ENCODE measurements around the gene NADSYN1. TPM values are rescaled to one million over a fixed set of nuclear protein-coding genes. Genes with fewer than 3 reads are reported as not detected.

NADSYN1 gene
- total RNA-seq, 2 experiments from 2014 or later, result 70.9 to 122 TPM

DNA sequence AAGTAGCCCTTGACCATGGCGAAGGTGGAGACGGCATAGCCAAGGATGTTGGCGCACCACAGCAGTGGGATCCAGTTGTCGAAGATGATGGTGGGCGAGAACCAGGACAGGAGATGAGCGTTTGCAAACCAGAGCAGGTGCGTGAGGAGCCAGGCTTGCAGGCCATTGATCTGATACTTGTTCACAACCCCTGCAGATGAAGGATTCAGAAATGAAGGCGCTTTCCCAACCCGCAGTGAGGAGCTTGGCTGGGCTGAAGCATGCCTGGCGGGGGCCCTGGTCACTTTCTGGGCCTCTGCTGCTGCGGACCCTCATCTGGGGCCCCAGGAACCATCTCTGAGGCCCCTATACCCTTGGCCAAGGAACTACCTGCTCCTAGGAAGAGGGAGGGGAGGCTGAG, 11.8 kb upstream of the NADSYN1 start:
- BruUV-seq (replicated peaks), result no TSS peak
- no peak for DNase-seq (ENCODE audit: low spot score)
- H4K20me1 ChIP-seq (ENCODE audit: insufficient read depth, low read length), result no peaks in the 10 kb centered on the region
- H3K9me2 ChIP-seq (ENCODE audit: insufficient read depth, low read length), result no peaks in the 10 kb centered on the region
- H3K4me2 ChIP-seq (ENCODE audit: low read length), result no peak overlapping the region
- ChIA-PET POLR2A (interaction anchor here (1.8 kb wide), 1 partner anchor 12 kb away, joined by 3 read pairs; the partner anchor contains the start of gene NADSYN1), CTCF (ENCODE audit: unreplicated experiment) (no interaction called here)
- H3K4me1 ChIP-seq (ENCODE audit: insufficient read depth, low read length, poor library complexity, severe bottlenecking), result no peaks in the 10 kb centered on the region
- no peak for TF ChIP-seq EZH2phosphoT487 (IDR thresholded peaks at IDR 0.05; ENCODE audit: borderline replicate concordance, low read depth, low read length)
- TF ChIP-seq, protein P1, sequence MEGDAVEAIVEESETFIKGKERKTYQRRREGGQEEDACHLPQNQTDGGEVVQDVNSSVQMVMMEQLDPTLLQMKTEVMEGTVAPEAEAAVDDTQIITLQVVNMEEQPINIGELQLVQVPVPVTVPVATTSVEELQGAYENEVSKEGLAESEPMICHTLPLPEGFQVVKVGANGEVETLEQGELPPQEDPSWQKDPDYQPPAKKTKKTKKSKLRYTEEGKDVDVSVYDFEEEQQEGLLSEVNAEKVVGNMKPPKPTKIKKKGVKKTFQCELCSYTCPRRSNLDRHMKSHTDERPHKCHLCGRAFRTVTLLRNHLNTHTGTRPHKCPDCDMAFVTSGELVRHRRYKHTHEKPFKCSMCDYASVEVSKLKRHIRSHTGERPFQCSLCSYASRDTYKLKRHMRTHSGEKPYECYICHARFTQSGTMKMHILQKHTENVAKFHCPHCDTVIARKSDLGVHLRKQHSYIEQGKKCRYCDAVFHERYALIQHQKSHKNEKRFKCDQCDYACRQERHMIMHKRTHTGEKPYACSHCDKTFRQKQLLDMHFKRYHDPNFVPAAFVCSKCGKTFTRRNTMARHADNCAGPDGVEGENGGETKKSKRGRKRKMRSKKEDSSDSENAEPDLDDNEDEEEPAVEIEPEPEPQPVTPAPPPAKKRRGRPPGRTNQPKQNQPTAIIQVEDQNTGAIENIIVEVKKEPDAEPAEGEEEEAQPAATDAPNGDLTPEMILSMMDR (conservative IDR thresholded peaks at IDR 0.05; ENCODE audit: low read length), result no peak
- peaks cover 88% of the 10 kb centered on the region for H3K36me3 ChIP-seq (ENCODE audit: insufficient read depth, low read length)
- no peak overlapping the region for H3K27ac ChIP-seq (ENCODE audit: low read depth, low read length, poor library complexity, severe bottlenecking)
- no peak overlapping the region for H2AFZ ChIP-seq (ENCODE audit: low read length)
- peaks cover 10% of the 10 kb centered on the region for H3K9me3 ChIP-seq (ENCODE audit: low read length)
- intact Hi-C loops (cut with micrococcal nuclease; ENCODE audit: unreplicated experiment), result no loop called here
- H3K79me2 ChIP-seq (ENCODE audit: insufficient read depth, low read depth, low read length), result no peaks in the 10 kb centered on the region
- H3K4me3 ChIP-seq (ENCODE audit: low read depth, low read length, poor library complexity, severe bottlenecking), result no peak overlapping the region

DNA sequence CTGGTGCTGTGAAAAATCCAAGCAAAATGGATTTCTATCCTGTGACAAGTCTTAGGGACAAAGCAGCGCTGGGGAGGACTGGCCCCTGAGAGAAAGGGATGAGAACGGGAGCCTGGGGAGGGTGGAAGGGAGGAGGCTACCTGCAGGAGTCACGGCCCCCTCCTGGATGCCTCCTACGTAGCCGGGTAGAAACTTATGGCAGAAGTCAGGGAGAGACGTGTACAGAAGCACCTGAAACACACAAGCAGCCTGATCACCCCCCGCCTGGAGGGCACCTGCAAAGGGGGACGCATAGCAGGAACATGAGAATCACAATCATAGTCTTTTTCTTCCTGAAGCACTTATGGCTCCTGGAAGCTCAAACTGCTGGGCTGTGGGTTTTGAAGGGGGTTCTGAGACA, 10.9 kb upstream of the NADSYN1 start:
- no peaks in the 10 kb centered on the region for H4K20me1 ChIP-seq (ENCODE audit: insufficient read depth, low read length)
- no peaks in the 10 kb centered on the region for H3K79me2 ChIP-seq (ENCODE audit: insufficient read depth, low read depth, low read length)
- ChIA-PET CTCF (ENCODE audit: unreplicated experiment) (no interaction called here), POLR2A (interaction anchor here (1.8 kb wide), 1 partner anchor 11 kb away, joined by 3 read pairs; the partner anchor contains the start of gene NADSYN1)
- no peak for DNase-seq (ENCODE audit: low spot score)
- no peak overlapping the region for H3K4me3 ChIP-seq (ENCODE audit: low read depth, low read length, poor library complexity, severe bottlenecking)
- no peak overlapping the region for H2AFZ ChIP-seq (ENCODE audit: low read length)
- BruUV-seq (replicated peaks), result no TSS peak
- peaks cover 3% of the 10 kb centered on the region for H3K4me1 ChIP-seq (ENCODE audit: insufficient read depth, low read length, poor library complexity, severe bottlenecking)
- no peak overlapping the region for H3K4me2 ChIP-seq (ENCODE audit: low read length)
- TF ChIP-seq, protein P1 (conservative IDR thresholded peaks at IDR 0.05; ENCODE audit: low read length), result no peak
- TF ChIP-seq EZH2phosphoT487 (IDR thresholded peaks at IDR 0.05; ENCODE audit: borderline replicate concordance, low read depth, low read length), result no peak
- H3K9me3 ChIP-seq (ENCODE audit: low read length), result peaks cover 15% of the 10 kb centered on the region
- H3K36me3 ChIP-seq (ENCODE audit: insufficient read depth, low read length), result peaks cover 97% of the 10 kb centered on the region
- no peaks in the 10 kb centered on the region for H3K9me2 ChIP-seq (ENCODE audit: insufficient read depth, low read length)
- intact Hi-C loops (cut with micrococcal nuclease; ENCODE audit: unreplicated experiment), result no loop called here
- H3K27ac ChIP-seq (ENCODE audit: low read depth, low read length, poor library complexity, severe bottlenecking), result no peak overlapping the region

DNA sequence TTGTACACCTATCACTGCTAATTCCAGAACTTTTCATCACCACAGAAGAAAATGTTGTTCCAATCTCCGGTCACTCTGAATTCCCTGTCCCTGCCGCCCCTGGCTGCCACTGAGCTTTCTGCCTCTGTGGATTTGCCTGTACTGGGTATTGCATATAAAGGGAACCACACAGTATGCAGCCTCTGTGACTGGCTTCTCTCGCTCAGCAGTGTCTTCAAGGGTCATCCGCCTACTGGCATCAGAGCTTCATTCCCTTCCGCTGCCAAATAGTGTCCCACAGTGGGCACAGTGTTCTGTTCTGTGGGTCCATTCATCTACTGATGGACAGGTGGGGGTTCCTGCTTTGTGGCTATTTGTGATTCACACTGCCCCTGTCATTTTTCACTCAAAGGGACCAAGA, 10.1 kb upstream of the NADSYN1 start:
- intact Hi-C loops (cut with micrococcal nuclease; ENCODE audit: unreplicated experiment), result no loop called here
- peaks cover 9% of the 10 kb centered on the region for H3K4me1 ChIP-seq (ENCODE audit: insufficient read depth, low read length, poor library complexity, severe bottlenecking)
- H4K20me1 ChIP-seq (ENCODE audit: insufficient read depth, low read length), result no peaks in the 10 kb centered on the region
- peaks cover 92% of the 10 kb centered on the region for H3K36me3 ChIP-seq (ENCODE audit: insufficient read depth, low read length)
- TF ChIP-seq, protein P1 (conservative IDR thresholded peaks at IDR 0.05; ENCODE audit: low read length), result no peak
- no peak for TF ChIP-seq EZH2phosphoT487 (IDR thresholded peaks at IDR 0.05; ENCODE audit: borderline replicate concordance, low read depth, low read length)
- no peak overlapping the region for H3K4me2 ChIP-seq (ENCODE audit: low read length)
- H3K4me3 ChIP-seq (ENCODE audit: low read depth, low read length, poor library complexity, severe bottlenecking), result no peak overlapping the region
- DNase-seq (ENCODE audit: low spot score), result no peak
- H2AFZ ChIP-seq (ENCODE audit: low read length), result no peak overlapping the region
- no peaks in the 10 kb centered on the region for H3K9me2 ChIP-seq (ENCODE audit: insufficient read depth, low read length)
- no TSS peak for BruUV-seq (replicated peaks)
- CTCF ChIA-PET (ENCODE audit: unreplicated experiment), result no interaction called here
- POLR2A ChIA-PET, result no interaction called here
- peaks cover 15% of the 10 kb centered on the region for H3K9me3 ChIP-seq (ENCODE audit: low read length)
- H3K79me2 ChIP-seq (ENCODE audit: insufficient read depth, low read depth, low read length), result no peaks in the 10 kb centered on the region
- no peak overlapping the region for H3K27ac ChIP-seq (ENCODE audit: low read depth, low read length, poor library complexity, severe bottlenecking)
